Uterus (tissue), 4 donors: ENCODE results near the gene SREK1. TPM values are rescaled to one million over a fixed set of nuclear protein-coding genes. Genes with fewer than 3 reads are reported as not detected.
"Not testable (repeated sequence)": the region's sequence is repeated elsewhere in the genome, so short reads cannot be mapped to it uniquely, and the experiment has no call there.

Source experiments
- DNase-seq, 2 donors: peaks; one replicate each; pipeline ENCODE4 v3.0.0-alpha.2; 2019 to 2020
- H3K27ac ChIP-seq, 2 donors: fragments of 200-600 bp; sonication (generic); 1 replicate in 1 of 2; 2 replicates in 1 of 2; pipeline ENCODE4 v1.5.1; 2016 to 2018
- H3K27me3 ChIP-seq, 2 donors: fragments of 200-600 bp; sonication (generic); one replicate each; pipeline ENCODE4 v1.5.1; 2018 to 2019; ENCODE audit warnings: control low read depth in 1 of 2
- H3K36me3 ChIP-seq, 2 donors: fragments of 200-600 bp; sonication (generic); one replicate each; pipeline ENCODE4 v1.5.1; 2019; ENCODE audit warnings: control low read depth in 1 of 2
- H3K4me1 ChIP-seq, 2 donors: fragments of 200-600 bp; sonication (generic); one replicate each; pipeline ENCODE4 v1.5.1; 2018 to 2019; ENCODE audit warnings: control low read depth in 1 of 2
- H3K4me3 ChIP-seq, 2 donors: fragments of 200-600 bp; sonication (generic); 1 replicate in 1 of 2; 2 replicates in 1 of 2; pipeline ENCODE4 v1.5.1; 2018 to 2019; ENCODE audit warnings: mild to moderate bottlenecking in 1 of 2
- H3K9me3 ChIP-seq, 2 donors: fragments of 200-600 bp; sonication (generic); one replicate each; pipeline ENCODE4 v1.5.1; 2019; ENCODE audit warnings: control low read depth in 1 of 2
- POLR2A ChIP-seq, 2 donors: fragments of 450-650 bp; IDR thresholded peaks; one replicate each; pipeline ENCODE4 v1.6.1; 2016; ENCODE audit warnings: antibody characterized with exemption in 2 of 2, mild to moderate bottlenecking in 1 of 2, moderate library complexity in 1 of 2
- intact Hi-C: fragments of 100-400 bp; cut with DNase I; formaldehyde crosslinking; loops from one replicate; pipeline ENCODE4 v1.15.1; 2023; ENCODE audit warnings: low total_unique reads
- total RNA-seq, 4 donors: library from RNA; depleted of rRNA in 3 of 4; stranded (reverse); fragments of >200 nt in 3 of 4; gene quantifications; one replicate each; pipeline versions ENCODE4 v1.1.0 to v1.2.4, GENCODE V29; 2014 to 2023
- TF ChIP-seq, protein P1 (sequence below), 4 experiments: fragments of 200-600 bp in 2 of 4; fragments of 450-650 bp in 2 of 4; sonication (generic) in 2 of 4; IDR thresholded peaks; one replicate each; pipeline ENCODE4 v1.5.1; 2016 to 2019; ENCODE audit warnings: antibody characterized with exemption in 4 of 4, mild to moderate bottlenecking in 2 of 4, moderate library complexity in 1 of 4
- donor health status: DM: yes; HTN: yes; CAD: no.

The SREK1 gene
- total RNA-seq, 4 donors from 2014 or later: 37.7 to 226 (median 96.5) TPM

DNA sequence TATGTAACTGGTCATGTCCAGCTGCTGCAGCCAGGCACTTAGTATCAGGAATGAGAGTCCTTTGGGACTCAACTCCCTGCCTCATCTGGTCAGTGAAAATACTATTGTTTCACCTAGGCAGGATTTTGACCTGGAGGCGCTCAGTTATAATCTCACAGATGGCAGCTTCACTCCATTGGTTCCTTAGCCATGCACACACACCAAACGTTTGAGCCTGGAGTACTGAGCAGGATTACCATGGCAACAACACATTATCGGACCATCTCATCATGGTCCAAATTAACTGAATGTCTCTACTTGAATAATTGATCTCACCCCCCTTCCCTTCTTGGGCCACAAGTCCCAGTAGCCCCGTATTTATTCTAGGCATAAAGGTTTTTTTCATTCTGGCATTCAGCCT is 15.0 kb upstream of the SREK1 start:
- no peaks in the 10 kb centered on the region for H3K36me3 ChIP-seq
- no peaks in the 10 kb centered on the region for H3K9me3 ChIP-seq
- no peaks in the 10 kb centered on the region for H3K4me1 ChIP-seq
- H3K4me3 ChIP-seq: no peak overlapping the region
- no peaks in the 10 kb centered on the region for H3K27me3 ChIP-seq
- intact Hi-C loops: no loop called here
- H3K27ac ChIP-seq: no peak overlapping the region
- no peak for DNase-seq
- no peak for TF ChIP-seq POLR2A (IDR thresholded peaks at IDR 0.05)
- TF ChIP-seq, protein P1, sequence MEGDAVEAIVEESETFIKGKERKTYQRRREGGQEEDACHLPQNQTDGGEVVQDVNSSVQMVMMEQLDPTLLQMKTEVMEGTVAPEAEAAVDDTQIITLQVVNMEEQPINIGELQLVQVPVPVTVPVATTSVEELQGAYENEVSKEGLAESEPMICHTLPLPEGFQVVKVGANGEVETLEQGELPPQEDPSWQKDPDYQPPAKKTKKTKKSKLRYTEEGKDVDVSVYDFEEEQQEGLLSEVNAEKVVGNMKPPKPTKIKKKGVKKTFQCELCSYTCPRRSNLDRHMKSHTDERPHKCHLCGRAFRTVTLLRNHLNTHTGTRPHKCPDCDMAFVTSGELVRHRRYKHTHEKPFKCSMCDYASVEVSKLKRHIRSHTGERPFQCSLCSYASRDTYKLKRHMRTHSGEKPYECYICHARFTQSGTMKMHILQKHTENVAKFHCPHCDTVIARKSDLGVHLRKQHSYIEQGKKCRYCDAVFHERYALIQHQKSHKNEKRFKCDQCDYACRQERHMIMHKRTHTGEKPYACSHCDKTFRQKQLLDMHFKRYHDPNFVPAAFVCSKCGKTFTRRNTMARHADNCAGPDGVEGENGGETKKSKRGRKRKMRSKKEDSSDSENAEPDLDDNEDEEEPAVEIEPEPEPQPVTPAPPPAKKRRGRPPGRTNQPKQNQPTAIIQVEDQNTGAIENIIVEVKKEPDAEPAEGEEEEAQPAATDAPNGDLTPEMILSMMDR (IDR thresholded peaks at IDR 0.05): no peak

DNA sequence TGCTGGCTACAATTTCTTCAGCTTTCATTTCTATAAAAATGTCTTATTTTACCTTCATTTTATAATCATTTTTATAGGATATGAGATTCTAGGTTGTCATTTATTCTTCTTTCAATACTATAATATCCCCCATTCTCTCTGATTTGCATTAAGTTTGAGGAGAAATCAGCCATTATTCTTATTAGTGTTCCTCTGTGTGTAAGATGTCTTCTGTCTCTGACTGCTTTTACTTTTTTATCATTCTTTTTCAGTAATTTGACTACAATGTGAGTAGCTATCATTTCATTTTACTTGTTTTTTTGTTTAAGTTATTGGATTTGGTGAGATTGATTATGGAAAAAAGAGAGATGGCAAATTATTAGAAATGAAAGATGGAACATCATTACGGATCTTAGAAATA is 13.6 kb upstream of the SREK1 start:
- H3K9me3 ChIP-seq: no peaks in the 10 kb centered on the region
- intact Hi-C loops: no loop called here
- no peaks in the 10 kb centered on the region for H3K4me1 ChIP-seq
- H3K27me3 ChIP-seq: no peaks in the 10 kb centered on the region
- no peak for DNase-seq
- no peak overlapping the region for H3K4me3 ChIP-seq
- TF ChIP-seq, protein P1 (IDR thresholded peaks at IDR 0.05): no peak
- H3K36me3 ChIP-seq: no peaks in the 10 kb centered on the region
- no peak overlapping the region for H3K27ac ChIP-seq

DNA sequence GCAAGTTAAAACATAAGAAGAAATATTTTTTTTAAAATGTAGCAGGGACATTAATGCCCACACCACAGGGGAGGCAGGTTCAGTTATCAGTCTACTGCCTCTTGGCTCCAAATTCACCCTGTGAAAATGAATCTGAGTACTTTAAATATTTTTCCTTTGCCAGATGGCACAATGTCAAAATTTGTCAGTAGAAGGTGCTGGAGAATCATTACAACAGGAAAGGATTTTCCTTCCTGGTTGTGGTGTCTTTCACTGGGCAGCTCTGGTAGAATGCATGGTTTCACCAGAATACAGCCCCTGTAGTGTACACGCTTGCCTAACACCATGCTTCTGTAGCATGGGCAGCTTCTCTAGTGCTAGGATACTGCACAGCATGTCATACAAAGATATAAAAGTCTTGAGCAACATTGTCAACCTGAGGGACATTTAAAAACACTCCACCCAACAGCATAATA is 9.7 kb upstream of the SREK1 start:
- H3K4me3 ChIP-seq: no peak overlapping the region
- H3K27ac ChIP-seq: no peak overlapping the region
- no peaks in the 10 kb centered on the region for H3K4me1 ChIP-seq
- intact Hi-C loops: no loop called here
- H3K27me3 ChIP-seq: no peaks in the 10 kb centered on the region
- DNase-seq: no peak
- no peaks in the 10 kb centered on the region for H3K36me3 ChIP-seq
- H3K9me3 ChIP-seq: no peaks in the 10 kb centered on the region
- TF ChIP-seq, protein P1 (IDR thresholded peaks at IDR 0.05): no peak
- no peak for TF ChIP-seq POLR2A (IDR thresholded peaks at IDR 0.05)

DNA sequence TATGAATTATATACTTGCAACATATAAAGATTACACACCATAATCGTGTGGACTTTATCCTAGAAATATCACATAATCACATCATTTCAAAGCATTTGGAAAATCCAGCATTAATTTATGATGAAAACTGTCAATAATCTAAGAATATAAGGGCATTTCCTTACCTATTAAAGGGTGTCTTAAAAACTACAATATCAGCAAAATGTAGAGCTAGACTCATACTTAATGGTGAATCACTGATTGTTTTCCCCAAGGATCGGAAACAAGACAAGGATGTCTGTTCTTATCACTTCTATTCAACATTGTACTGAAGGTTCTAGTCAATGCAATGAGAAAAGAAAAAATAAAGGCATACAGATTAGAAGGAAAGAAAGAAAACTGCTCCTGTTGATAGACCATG is 8.0 kb upstream of the SREK1 start:
- H3K9me3 ChIP-seq: no peaks in the 10 kb centered on the region
- no peaks in the 10 kb centered on the region for H3K4me1 ChIP-seq
- no peak overlapping the region for H3K4me3 ChIP-seq
- H3K27me3 ChIP-seq: no peaks in the 10 kb centered on the region
- TF ChIP-seq, protein P1 (IDR thresholded peaks at IDR 0.05): no peak
- no peak for TF ChIP-seq POLR2A (IDR thresholded peaks at IDR 0.05)
- DNase-seq: no peak
- H3K36me3 ChIP-seq: no peaks in the 10 kb centered on the region
- intact Hi-C loops: no loop called here
- no peak overlapping the region for H3K27ac ChIP-seq

DNA sequence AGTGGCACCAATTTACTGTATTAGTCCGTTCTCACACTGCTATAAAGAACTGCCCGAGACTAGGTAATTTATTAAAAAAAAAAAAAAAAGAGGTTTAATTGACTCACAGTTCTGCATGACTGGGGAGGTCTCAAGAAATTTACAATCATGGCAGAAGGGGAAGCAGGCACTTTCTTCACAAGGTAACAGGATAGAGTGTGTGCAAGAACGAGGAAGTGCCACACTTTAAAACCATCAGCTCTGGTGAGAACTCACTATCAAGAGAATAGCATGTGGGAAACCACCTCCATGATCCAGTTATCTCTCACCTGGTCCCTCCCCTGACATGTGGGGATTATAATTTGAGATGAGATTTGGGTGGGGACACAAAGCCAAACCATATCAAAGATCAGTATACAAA is 7.2 kb upstream of the SREK1 start:
- H3K27ac ChIP-seq, intact Hi-C loops, H3K4me3 ChIP-seq, DNase-seq, H3K36me3 ChIP-seq, H3K4me1 ChIP-seq, H3K9me3 ChIP-seq, H3K27me3 ChIP-seq: not testable (repeated sequence)

DNA sequence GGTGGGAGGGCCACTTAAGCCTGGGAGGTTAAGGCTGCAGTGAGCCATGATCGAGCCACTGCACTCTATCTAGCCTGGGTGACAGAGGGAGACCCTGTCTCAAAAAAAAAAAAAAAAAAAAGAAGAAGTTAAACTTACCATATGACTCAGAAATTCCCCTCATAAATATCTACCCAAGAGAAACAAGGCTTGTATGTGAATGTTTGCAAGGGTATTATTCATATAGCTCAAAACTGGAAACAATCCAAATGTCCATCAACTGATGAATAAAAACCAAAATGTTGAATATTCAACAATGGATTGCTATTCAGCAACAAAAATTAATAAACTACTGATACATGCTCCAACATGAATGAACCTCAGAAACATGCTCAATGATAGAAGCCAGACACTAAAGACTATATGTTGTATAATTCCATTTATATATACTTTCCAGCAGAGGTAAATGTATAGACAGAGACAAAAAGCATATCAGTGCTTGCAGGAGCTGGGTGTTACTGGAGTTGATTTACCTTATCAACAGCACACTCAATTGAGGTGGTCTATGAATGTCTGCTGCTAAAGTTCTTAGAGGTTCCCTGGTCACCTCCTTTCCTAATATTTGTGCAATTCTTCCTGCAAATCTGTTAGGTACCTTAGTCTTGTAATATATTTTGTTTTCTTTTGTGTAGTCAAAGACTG is 5.3 kb upstream of the SREK1 start:
- no peak for TF ChIP-seq POLR2A (IDR thresholded peaks at IDR 0.05)
- TF ChIP-seq, protein P1 (IDR thresholded peaks at IDR 0.05): no peak
- no peaks in the 10 kb centered on the region for H3K36me3 ChIP-seq
- intact Hi-C loops: no loop called here
- H3K4me3 ChIP-seq: no peak overlapping the region
- no peaks in the 10 kb centered on the region for H3K4me1 ChIP-seq
- H3K27me3 ChIP-seq: no peaks in the 10 kb centered on the region
- no peak for DNase-seq
- H3K9me3 ChIP-seq: no peaks in the 10 kb centered on the region
- H3K27ac ChIP-seq: no peak overlapping the region
